GM23338 (cell line): ENCODE measurements around the gene SLC2A5. TPM values are rescaled to one million over a fixed set of nuclear protein-coding genes. Genes with fewer than 3 reads are reported as not detected.

ENCODE experiments used
- CREB1 ChIP-seq: fragments of 250-450 bp; sonication (Bioruptor Pico); IDR thresholded peaks from 2 replicates; pipeline ENCODE4 v1.5.0; 2020; ENCODE audit warnings: low read depth, mild to moderate bottlenecking, moderate library complexity
- CTCF ChIP-seq, 2 experiments: fragments of 200-600 bp in 1 of 2; sonication (generic) in 1 of 2; conservative IDR thresholded peaks; 2 replicates each; pipeline versions ENCODE4 v1.5.1 to v1.6.1; 2016 to 2017; ENCODE audit warnings: antibody characterized with exemption in 2 of 2, low read depth in 2 of 2, mild to moderate bottlenecking in 2 of 2, moderate library complexity in 1 of 2
- EZH2 ChIP-seq: fragments of 200-600 bp; sonication (generic); IDR thresholded peaks from one replicate; pipeline ENCODE4 v1.8.0; 2017; ENCODE audit warnings: antibody characterized with exemption, mild to moderate bottlenecking, low read depth; ENCODE audit not compliant: unreplicated experiment
- EZH2phosphoT487 ChIP-seq: fragments of 200-600 bp; sonication (generic); IDR thresholded peaks from one replicate; pipeline ENCODE4 v1.8.1; 2018; ENCODE audit warnings: antibody characterized with exemption; ENCODE audit not compliant: unreplicated experiment
- NANOG ChIP-seq: IDR thresholded peaks from 2 replicates; pipeline ENCODE4 v1.6.1; 2016; ENCODE audit warnings: antibody characterized with exemption, borderline replicate concordance
- POLR2AphosphoS5 ChIP-seq: IDR thresholded peaks from 2 replicates; pipeline ENCODE4 v1.6.1; 2016; ENCODE audit warnings: antibody characterized with exemption, low read depth
- STAT1 ChIP-seq: IDR thresholded peaks from one replicate; pipeline ENCODE4 v1.6.1; 2016; ENCODE audit warnings: antibody characterized with exemption; ENCODE audit not compliant: unreplicated experiment
- ZNF114 ChIP-seq: fragments of 250-450 bp; sonication (Bioruptor Pico); IDR thresholded peaks from 2 replicates; pipeline ENCODE4 v1.5.0; 2020; ENCODE audit warnings: mild to moderate bottlenecking, moderate library complexity
- ZNF331 ChIP-seq: fragments of 250-450 bp; sonication (Bioruptor Pico); IDR thresholded peaks from 2 replicates; pipeline ENCODE4 v1.5.0; 2020; ENCODE audit warnings: low read depth, mild to moderate bottlenecking, moderate library complexity
- ZNF462 ChIP-seq: fragments of 250-450 bp; sonication (Bioruptor Pico); IDR thresholded peaks from 2 replicates; pipeline ENCODE4 v1.5.0; 2020; ENCODE audit warnings: mild to moderate bottlenecking, moderate library complexity
- polyA plus RNA-seq: library from polyadenylated mRNA; unstranded; fragments of >200 nt; fragmentation: Nextera tagmentation; extraction: Ambion mirVana; gene quantifications from 2 replicates; pipeline ENCODE4 v1.2.1, GENCODE V29; 2016
- total RNA-seq: library from RNA; depleted of rRNA; stranded (reverse); fragments of >200 nt; shearing (Covaris generic); gene quantifications from 2 replicates; pipeline ENCODE4 v1.2.3, GENCODE V29; 2014

The SLC2A5 gene
- total and polyA plus RNA-seq, 2 experiments from 2014 or later: 0.03 TPM; not detected in 1

GRCh38 chr1:9075022-9075421, 5.6 kb upstream of the SLC2A5 start (continued):
- TF ChIP-seq ZNF462 (CRISPR knock-in tag) (no peak), POLR2AphosphoS5 (no peak), EZH2phosphoT487 (no peak), STAT1 (no peak), NANOG (no peak), CTCF (conservative IDR thresholded peaks at IDR 0.05; ENCODE audit: low read depth in 2 of 2) (no peak), ZNF114 (CRISPR knock-in tag) (no peak), CREB1 (no peak), EZH2 (no peak), ZNF331 (CRISPR knock-in tag) (no peak)
